Measurements from ENCODE around the gene TTLL11. TPM values are rescaled to one million over a fixed set of nuclear protein-coding genes. Genes with fewer than 3 reads are reported as not detected.

TTLL11 gene
- total RNA-seq, 6 donors from 2014 or later, result 6.8 to 18.9 (median 12.9) TPM

DNA sequence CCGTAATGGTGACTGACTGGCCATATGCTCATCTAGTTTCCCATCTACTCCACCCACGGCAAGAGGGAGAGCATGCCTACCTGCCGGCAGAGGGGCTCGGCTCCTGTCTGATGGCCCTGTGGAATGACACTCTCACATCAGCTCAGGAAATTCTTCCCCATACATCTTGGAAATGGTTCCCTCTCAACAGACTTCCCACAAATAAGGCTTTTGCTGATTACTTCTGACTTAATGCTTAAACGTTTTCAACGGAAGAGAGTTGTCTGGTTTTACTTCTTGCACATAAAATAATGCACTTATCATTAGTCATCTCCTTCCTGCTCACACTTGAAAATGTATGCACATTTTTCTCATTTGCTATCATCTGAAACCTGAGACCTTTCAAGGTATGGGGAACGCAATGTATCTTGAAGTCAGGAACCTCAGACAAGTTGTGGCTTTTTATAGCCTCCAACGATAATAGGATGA, 129.5 kb downstream of the TTLL11 start:
- no peaks in the 10 kb centered on the region for H3K36me3 ChIP-seq
- no peak for ATAC-seq (ENCODE audit: low FRiP score in 2 of 2)
- TF ChIP-seq EP300 (IDR thresholded peaks at IDR 0.05), result no peak
- no peak for TF ChIP-seq POLR2AphosphoS5 (IDR thresholded peaks at IDR 0.05)
- TF ChIP-seq, protein P1, sequence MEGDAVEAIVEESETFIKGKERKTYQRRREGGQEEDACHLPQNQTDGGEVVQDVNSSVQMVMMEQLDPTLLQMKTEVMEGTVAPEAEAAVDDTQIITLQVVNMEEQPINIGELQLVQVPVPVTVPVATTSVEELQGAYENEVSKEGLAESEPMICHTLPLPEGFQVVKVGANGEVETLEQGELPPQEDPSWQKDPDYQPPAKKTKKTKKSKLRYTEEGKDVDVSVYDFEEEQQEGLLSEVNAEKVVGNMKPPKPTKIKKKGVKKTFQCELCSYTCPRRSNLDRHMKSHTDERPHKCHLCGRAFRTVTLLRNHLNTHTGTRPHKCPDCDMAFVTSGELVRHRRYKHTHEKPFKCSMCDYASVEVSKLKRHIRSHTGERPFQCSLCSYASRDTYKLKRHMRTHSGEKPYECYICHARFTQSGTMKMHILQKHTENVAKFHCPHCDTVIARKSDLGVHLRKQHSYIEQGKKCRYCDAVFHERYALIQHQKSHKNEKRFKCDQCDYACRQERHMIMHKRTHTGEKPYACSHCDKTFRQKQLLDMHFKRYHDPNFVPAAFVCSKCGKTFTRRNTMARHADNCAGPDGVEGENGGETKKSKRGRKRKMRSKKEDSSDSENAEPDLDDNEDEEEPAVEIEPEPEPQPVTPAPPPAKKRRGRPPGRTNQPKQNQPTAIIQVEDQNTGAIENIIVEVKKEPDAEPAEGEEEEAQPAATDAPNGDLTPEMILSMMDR (IDR thresholded peaks at IDR 0.05), result no peak
- TF ChIP-seq POLR2A (IDR thresholded peaks at IDR 0.05), result no peak
- WGBS, 2 donors, result 68 to 70% methylated on average over 8 of the region's 8 CpGs
- no peak for DNase-seq
- H3K27me3 ChIP-seq, result no peaks in the 10 kb centered on the region
- no peak overlapping the region for H3K27ac ChIP-seq
- no peaks in the 10 kb centered on the region for H3K4me1 ChIP-seq
- no peak overlapping the region for H3K4me3 ChIP-seq
- H3K9me3 ChIP-seq, result no peaks in the 10 kb centered on the region

DNA sequence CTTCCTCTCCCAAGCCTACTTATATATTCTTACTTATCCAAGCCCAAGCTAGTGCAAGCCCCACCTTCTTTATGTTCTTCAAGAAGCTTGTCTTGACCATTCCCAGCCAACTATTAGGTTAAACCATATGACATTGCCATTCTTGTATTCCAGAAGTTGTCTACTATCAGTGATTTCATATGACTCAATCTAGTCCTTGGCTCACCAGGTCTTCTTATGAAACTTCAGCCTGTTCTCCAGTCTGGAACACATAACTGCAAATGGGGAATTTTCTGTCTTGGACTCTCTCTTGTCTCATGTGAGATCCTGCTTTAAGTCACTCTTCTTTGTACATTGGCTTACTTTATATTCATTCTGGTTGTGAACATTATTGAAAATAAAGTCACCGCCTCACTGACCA, 130.7 kb downstream of the TTLL11 start:
- no peak for DNase-seq
- Histone ChIP-seq H3K27me3 (no peaks in the 10 kb centered on the region), H3K36me3 (no peaks in the 10 kb centered on the region), H3K4me1 (no peaks in the 10 kb centered on the region), H3K9me3 (no peaks in the 10 kb centered on the region), H3K4me3 (no peak overlapping the region), H3K27ac (no peak overlapping the region)
- WGBS, 2 donors, result 88 to 94% methylated on average over 1 of the region's 1 CpG
- TF ChIP-seq, protein P1 (IDR thresholded peaks at IDR 0.05), result no peak
- TF ChIP-seq EP300 (IDR thresholded peaks at IDR 0.05), result no peak
- no peak for TF ChIP-seq POLR2A (IDR thresholded peaks at IDR 0.05)
- TF ChIP-seq POLR2AphosphoS5 (IDR thresholded peaks at IDR 0.05), result no peak
- no peak for ATAC-seq (ENCODE audit: low FRiP score in 2 of 2)

DNA sequence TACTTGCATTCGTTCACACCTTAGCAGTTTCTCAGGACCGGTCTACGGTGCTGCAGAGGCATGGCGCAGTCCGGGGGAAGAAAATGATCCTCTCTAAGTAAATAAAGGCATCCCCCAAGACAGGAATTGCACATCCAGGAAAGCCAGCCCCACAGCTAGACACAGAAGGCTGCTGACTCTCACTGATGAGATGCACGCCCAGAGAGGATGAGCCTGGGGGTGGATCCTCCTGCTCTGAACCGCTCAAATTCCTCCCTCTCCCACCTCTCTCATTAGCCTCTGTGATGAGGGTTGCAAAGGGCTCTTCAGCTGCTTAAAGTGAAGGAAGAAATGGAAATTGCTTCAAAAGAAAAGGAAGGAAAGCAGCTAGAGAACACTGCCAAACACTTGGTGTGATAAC, 132.4 kb downstream of the TTLL11 start:
- Histone ChIP-seq H3K9me3 (no peaks in the 10 kb centered on the region), H3K27me3 (no peaks in the 10 kb centered on the region), H3K36me3 (no peaks in the 10 kb centered on the region), H3K27ac (no peak overlapping the region), H3K4me1 (no peaks in the 10 kb centered on the region), H3K4me3 (no peak overlapping the region)
- DNase-seq (no peak), ATAC-seq (ENCODE audit: low FRiP score in 2 of 2) (no peak)
- TF ChIP-seq POLR2AphosphoS5 (IDR thresholded peaks at IDR 0.05), result no peak
- TF ChIP-seq, protein P1 (IDR thresholded peaks at IDR 0.05), result no peak
- 93 to 96% methylated on average over 6 to 7 of the region's 7 CpGs for WGBS, 2 donors

DNA sequence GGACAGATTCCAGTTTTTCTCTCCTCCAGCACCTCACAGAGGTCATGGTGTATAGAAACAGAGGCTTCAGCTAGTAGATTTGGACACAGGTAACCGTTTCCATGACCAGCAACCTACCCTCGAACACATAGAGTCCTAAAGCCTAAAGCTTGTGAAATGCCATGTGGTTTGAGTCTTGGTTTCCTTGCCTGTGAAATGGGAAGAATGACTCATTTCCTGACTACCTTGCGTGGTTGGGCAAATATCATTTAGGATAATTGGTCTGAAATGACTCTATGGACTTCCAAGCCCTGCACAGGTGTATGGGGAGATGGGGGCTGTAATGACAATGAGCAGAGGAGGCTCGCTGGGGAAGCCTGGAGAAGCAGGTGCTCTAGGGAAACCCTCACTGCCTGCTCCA, 134.6 kb downstream of the TTLL11 start:
- no peak for ATAC-seq (ENCODE audit: low FRiP score in 2 of 2)
- no peaks in the 10 kb centered on the region for H3K4me1 ChIP-seq
- no peak overlapping the region for H3K4me3 ChIP-seq
- H3K36me3 ChIP-seq, result no peaks in the 10 kb centered on the region
- WGBS, 2 donors, result 72 to 80% methylated on average over 4 of the region's 4 CpGs
- no peaks in the 10 kb centered on the region for H3K9me3 ChIP-seq
- H3K27me3 ChIP-seq, result no peaks in the 10 kb centered on the region
- TF ChIP-seq EP300 (IDR thresholded peaks at IDR 0.05) (no peak), POLR2AphosphoS5 (IDR thresholded peaks at IDR 0.05) (no peak), POLR2A (IDR thresholded peaks at IDR 0.05) (no peak)
- TF ChIP-seq, protein P1 (IDR thresholded peaks at IDR 0.05), result no peak
- no peak overlapping the region for H3K27ac ChIP-seq
- no peak for DNase-seq

DNA sequence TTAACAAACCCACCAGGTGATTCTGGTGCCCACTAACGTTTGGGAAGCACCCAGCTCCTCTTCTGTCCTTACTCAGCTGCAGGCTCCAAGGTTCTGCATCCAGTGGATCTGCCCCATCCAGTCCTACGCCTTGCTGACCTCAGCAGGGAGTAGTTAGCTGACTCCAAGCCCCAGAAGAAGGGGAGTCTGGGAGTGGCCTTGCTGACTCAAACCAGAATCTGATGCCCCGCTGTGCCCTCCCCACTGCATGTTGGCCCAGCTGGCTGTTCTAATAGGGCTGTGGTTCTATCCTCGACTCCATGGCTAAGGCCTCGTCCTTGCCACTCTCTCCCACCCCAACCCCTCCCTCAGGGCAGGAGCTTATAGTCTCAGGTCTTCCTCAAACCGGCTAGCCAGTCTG, 136.3 kb downstream of the TTLL11 start:
- TF ChIP-seq EP300 (IDR thresholded peaks at IDR 0.05) (no peak), POLR2AphosphoS5 (IDR thresholded peaks at IDR 0.05) (no peak), POLR2A (IDR thresholded peaks at IDR 0.05) (no peak)
- TF ChIP-seq, protein P1 (IDR thresholded peaks at IDR 0.05), result no peak
- no peak overlapping the region for H3K27ac ChIP-seq
- no peaks in the 10 kb centered on the region for H3K27me3 ChIP-seq
- no peaks in the 10 kb centered on the region for H3K36me3 ChIP-seq
- 91 to 97% methylated on average over 6 of the region's 6 CpGs for WGBS, 2 donors
- no peak overlapping the region for H3K4me3 ChIP-seq
- ATAC-seq (ENCODE audit: low FRiP score in 2 of 2) (no peak), DNase-seq (no peak)
- H3K9me3 ChIP-seq, result no peaks in the 10 kb centered on the region
- no peaks in the 10 kb centered on the region for H3K4me1 ChIP-seq

All from upper lobe of left lung (tissue), 6 donors.